GM21723 (cell line): ENCODE data around the gene RGS17.
A peak's percentile ranks its signal among the peaks of the same experiment; 100 is the strongest.
"Not testable (repeated sequence)": the region's sequence is repeated elsewhere in the genome, so short reads cannot be mapped to it uniquely, and the experiment has no call there.

Source experiments
- ATAC-seq: cut with Tn5 transposase; IDR thresholded peaks from one replicate; pipeline ENCODE4 v1.9.1; 2021; ENCODE audit warnings: mild to moderate bottlenecking, moderate library complexity; ENCODE audit not compliant: unreplicated experiment

The RGS17 gene, protein sequence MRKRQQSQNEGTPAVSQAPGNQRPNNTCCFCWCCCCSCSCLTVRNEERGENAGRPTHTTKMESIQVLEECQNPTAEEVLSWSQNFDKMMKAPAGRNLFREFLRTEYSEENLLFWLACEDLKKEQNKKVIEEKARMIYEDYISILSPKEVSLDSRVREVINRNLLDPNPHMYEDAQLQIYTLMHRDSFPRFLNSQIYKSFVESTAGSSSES

GRCh38 chr6:153131037-153131981 lies at the start of gene RGS17:
Gene RGS17, minus strand, starts transcription at chr6:153131282. Its CDS starts 87,264 bp downstream, at chr6:153044018.
- peak; percentile 56 for ATAC-seq

DNA sequence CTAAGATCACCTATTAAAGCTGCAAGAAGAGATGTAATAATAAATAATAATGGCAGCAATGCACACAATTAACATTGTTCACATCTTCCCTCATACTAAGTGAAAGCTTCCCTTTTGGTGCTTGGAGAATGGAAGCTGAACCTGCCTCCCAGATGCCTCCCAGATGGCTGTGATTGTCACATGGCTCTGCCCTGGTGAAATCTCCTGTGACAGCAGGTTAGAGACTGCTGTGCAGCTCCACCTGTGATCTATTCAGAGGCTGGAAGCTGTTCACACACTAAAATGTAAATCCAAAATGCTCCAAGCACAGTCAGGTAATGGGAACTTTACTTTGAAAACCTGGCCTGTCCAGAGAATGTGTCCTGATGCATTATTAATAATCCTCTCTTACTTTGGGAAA lies 41.7 kb upstream of the RGS17 start:
- no peak for ATAC-seq

- no peak for ATAC-seq
Observed at GRCh38 chr6:153170511-153170910, 39.4 kb upstream of the RGS17 start.

GRCh38 chr6:153167907-153168306 lies 36.8 kb upstream of the RGS17 start:
- ATAC-seq, result no peak

GRCh38 chr6:153167061-153167891 lies 36.2 kb upstream of the RGS17 start:
- ATAC-seq, result no peak

DNA sequence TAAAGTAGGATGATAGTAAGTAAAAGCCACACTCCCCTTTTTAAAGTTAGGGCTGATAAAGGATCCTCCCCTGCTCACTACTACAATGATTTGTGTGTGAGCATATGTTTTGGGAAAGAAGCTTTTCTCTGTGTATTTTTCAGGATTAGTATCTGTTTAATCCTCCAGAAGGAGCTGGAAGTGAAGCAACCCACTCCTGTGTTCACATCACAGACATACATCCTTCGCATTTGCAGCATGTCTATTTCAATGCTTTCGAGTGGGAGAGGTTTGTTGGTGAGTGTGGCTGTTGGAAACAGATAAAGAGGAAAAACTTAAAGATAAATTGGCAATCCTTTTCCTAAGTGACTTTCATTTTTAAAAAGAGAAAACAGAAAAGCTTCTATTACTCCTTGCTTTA lies 31.6 kb upstream of the RGS17 start:
- ATAC-seq, result no peak

DNA sequence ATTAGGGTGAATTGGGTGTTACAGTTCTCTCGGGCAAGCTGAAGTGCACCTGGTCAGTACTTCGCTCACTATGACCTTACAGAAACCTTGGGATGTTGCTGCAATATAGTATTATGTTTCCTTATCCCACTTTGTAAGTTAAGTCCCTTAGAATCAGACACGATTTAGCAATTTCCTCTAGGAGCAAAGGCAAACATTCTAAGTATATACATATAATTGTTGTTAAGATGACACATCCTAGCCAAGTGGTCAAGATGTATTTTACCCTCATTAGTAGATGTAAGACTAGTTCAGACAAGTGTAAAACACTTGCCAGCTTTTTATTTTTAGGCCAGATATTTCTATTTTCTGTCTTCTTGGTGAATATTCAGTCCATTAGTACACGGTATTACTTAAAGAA lies 31.1 kb upstream of the RGS17 start:
- ATAC-seq, result no peak

- ATAC-seq, result no peak
Observed at GRCh38 chr6:153160221-153160620, 29.1 kb upstream of the RGS17 start.

DNA sequence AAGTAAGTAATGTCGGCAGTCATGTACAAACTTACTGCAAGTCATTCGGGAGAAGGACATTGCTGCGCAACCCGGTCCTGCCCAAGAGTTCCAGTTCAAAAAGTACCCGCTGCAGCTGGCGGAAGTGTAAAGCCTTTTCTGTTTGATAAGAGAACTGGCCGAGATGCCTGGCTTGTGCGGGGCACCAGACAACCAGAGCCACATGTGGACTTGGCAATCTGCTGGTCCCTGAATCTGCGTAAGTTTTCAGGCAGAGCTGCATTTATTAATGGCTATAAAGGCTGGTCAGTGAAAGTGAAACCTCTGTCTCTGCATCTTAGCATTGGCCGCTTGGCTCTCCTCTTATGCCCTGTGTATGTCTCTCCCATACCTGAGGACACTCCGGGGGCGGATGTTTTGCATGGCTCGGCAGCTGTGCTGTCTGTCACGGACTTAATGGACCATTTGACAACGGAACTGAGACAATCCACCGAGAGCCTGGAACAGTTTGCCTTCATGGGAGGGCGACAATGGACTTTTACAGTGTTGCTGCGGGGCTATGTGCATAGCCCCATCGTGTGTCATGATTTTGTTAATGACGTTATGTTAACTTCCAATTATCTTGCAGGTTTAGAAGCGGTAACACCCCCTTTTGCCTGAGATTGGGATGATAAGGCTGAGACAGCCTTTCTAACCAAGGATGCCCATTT lies 19.8 kb upstream of the RGS17 start:
- no peak for ATAC-seq

GRCh38 chr6:153150371-153150751 lies 19.3 kb upstream of the RGS17 start:
- no peak for ATAC-seq

DNA sequence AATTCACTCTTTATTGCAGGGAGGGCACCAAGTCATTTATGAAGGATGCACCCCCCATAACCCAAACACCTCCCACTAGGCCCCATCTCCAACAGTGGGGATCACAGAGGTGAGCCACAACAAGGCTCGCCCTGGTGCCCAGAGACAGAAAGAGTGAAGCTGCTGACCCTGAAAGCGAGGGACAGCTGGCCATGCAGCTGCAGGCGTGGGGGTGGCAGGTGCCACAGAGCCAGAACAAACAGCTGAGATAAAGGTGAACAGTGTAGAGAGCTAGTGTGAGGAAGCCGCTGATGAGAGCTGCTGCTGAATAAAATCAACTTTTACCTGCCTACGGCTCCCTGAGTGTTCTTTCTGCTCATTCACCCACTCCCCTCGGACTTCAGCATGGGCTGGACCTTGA lies 18.8 kb upstream of the RGS17 start:
- no peak for ATAC-seq

DNA sequence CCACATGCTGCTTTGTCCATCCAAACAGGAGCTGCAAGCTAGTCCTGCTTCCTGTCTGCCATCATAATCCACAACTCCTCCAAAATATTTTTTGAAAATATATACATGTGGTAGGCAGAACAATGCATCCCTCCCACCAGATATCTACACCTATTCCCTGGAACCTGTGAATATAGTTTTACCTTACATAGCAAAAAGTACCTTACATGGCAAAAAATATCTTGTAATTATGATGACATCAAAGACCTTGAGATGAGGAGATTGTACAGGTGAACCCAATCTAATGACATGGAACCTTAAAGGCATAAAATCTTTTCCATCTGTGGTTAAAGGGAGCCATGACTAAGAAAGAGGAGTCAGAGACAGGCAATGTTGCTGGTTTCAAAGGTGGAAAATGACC lies 15.3 kb upstream of the RGS17 start:
- ATAC-seq, result no peak

- no peak for ATAC-seq
Observed at GRCh38 chr6:153145591-153145990, 14.5 kb upstream of the RGS17 start.

DNA sequence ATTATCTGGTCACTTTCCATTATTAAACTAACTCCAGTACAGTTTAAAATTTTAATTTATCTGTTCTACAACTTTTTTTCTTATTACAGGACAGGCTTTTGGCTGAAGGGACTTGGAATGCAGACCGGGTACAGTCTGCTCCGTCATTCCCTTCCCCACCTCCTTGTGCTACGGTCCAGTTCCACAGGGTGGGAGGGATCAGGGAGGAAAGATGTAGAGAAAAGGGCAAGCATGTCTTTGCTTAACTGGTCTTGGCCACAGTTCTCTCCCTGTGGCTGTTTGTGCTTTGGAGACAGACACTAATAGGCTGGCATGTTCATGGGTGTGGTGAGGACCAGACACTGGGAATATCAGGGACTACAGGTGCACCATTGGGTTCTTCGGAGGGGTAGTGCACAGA lies 12.1 kb upstream of the RGS17 start:
- no peak for ATAC-seq

DNA sequence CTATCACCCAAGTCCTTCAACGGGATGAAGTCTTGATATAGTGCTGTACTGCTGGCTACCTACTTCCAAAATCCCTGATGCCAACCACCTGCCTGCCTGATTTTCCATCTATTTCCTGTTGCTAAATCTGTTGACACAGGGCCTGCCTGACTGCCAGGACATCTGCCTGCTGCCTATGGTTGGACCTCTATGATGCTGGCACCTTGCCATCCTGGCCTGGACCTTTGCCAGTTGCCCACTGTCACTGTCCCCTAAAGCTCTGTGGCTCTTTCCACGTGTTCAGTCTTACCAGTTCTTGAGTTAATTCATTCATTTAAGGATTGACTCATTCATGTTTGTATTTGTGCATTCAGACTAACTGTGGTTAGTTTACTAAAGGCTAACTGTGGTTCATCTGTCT lies 9.2 kb upstream of the RGS17 start:
- ATAC-seq, result no peak

DNA sequence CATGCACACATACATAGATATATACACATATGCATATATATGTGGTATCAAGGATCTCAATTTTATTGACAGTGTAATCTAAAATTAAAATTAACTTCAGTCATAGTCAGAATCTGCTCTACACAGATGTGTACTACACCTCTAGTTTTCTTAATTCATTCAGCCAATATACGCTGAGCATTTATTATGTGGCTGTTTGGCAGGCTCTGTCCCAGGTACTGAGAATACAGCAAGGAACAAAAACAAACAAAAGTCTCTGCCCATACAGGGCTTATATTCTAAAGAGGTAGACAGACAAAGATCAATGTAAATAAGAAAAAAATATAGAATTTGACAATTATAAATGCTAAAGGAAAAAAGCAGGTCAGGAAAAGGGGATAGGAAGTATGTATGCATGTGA lies 7.8 kb upstream of the RGS17 start:
- ATAC-seq, result no peak

- no peak for ATAC-seq
Observed at GRCh38 chr6:153135681-153136080, 4.6 kb upstream of the RGS17 start.

- not testable (repeated sequence) for ATAC-seq
Observed at GRCh38 chr6:153133667-153134066, 2.6 kb upstream of the RGS17 start.

- peak; percentile 30 for ATAC-seq
Observed at GRCh38 chr6:153130515-153131036, 506 bp downstream of the RGS17 start.

DNA sequence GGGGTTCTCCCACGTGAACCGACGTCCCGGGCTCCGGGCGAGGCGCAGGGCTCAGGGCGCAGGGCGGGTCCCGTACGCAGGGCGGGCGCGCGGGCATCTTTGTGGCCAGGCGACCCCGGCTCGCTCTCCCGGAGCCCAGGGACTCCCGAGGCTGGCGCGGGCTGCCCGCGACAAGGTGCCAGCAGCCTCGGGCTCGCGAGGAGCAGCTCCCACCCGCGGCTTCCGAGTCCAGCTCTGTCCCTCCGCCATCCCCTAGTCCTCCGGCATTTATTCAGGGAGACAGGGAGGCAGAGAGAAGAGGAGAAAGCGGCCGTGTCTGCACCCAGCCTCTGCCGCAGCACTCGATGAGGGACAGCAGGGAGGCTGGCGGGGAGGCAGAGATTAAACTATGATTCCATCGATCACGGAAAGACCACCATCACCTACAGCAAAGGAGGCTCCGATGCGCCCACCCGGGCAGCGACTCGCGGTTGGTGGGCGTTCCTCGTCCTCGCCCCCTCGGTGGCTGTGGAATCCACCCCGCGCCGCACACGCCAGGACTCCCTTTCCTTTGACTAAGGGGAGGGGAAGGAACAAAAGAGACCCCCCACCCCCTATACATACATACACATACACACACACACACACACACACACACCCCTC lies 1.1 kb downstream of the RGS17 start:
- ATAC-seq, result no peak
